NK-92 treated with Interleukin-12 subunit alpha and Interleukin-12 subunit beta, amount 100 ng/mL, for 24 hours (cell line): ENCODE measurements around the gene GRPEL2.

Experiments used
- DNase-seq: peaks from one replicate; lab custom pipeline; 2025; lab: John Stamatoyannopoulos, UW

The GRPEL2 gene

GRCh38 chr5:149345147-149345891 is at the start of gene GRPEL2:
TSS of gene GRPEL2 (plus strand) at chr5:149345499. CDS start at chr5:149345540, 41 bp downstream.
- peak; percentile 96 for DNase-seq

- no peak for DNase-seq
Measured at GRCh38 chr5:149297340-149298025, 47.8 kb upstream of the GRPEL2 start.

DNA sequence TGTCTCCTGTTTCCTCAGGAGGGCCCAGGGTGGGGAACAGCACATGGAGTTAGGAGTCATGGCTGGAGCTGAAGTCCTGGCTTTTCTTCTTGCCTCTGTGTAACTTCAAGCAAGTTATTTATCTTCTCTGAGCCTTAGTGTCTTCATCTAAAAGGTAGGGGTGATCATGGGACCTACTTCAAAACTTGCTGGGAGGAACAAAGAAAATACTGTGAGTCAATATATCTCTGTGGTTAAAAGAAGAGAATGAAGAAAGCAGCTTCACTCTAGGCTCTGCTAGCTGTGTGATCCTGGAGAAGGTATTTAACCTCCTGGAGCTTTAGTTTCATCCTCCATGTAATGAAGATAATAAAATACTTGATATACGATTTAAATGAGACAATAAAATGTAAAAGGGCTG is 47.1 kb upstream of the GRPEL2 start:
- DNase-seq = no peak

DNA sequence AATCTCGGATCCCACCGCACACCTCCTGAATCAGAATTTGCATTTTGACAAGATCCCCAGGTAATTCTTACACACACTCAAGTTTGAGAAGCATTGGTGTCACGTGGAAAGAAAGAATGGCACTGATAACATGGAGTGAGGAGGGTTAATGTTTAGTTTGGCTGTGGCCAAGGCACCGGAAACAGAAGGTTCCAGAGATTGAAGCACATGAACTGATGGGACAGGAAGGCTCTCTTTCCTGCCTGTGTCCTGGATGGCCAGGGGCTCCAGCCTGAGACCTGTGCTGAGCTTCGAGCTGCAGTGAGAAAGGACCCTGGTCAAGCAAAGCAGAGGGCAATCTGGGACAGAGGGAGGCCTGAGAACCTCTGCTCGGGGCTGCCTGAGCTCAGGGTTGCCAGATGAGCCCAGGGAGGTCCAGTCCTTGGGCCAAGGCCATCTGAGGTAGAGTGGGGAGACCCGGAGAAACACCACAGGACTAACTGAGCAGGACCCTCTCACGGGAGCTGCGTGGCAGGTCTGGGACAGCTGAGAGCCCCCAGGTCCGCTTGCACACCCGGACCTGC is 46.4 kb upstream of the GRPEL2 start:
- no peak for DNase-seq

DNA sequence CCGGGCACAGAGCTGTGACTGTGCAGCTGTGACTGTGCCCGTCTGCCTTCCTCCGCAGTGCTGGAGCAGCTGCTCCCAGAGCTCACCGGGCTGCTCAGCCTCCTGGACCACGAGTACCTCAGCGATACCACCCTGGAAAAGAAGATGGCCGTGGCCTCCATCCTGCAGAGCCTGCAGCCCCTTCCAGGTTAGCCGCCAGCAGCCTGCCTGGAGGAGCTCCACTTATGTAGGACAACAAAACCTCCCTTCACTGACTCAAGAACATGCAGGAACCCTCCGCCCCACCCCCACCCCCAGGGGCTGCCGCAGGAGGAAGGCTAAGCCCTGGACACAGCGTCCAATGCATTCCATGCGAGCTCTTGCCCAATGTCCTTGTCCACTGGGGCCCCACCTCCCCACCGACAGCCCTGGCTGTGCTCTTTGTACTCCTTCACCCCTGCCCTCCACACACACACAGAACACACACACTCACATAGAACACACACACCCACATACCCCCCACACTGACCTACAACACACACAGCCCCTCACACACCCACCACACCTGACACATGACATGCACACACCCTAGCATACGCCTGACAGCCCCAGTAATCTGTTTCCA is 45.7 kb upstream of the GRPEL2 start:
- no peak for DNase-seq

DNA sequence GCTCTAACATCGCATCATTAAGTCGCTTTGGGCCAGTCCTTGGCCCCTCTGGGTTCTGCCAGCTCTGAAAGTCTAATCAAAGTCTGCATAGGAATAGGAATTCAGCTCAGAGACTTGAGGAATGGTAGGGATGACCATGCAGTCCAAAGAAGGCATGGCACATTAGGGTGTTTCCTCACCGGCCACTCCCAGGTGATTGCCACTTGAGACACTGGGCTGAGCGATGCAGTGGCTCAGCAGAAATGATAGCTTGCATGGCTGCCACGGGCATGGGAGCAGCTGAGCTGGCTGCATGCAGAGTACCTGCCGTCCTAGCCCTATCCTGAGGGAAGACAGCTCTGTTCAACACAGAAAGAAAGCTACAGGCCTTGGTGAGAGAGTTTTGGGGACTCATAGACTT is 44.9 kb upstream of the GRPEL2 start:
- no peak for DNase-seq

DNA sequence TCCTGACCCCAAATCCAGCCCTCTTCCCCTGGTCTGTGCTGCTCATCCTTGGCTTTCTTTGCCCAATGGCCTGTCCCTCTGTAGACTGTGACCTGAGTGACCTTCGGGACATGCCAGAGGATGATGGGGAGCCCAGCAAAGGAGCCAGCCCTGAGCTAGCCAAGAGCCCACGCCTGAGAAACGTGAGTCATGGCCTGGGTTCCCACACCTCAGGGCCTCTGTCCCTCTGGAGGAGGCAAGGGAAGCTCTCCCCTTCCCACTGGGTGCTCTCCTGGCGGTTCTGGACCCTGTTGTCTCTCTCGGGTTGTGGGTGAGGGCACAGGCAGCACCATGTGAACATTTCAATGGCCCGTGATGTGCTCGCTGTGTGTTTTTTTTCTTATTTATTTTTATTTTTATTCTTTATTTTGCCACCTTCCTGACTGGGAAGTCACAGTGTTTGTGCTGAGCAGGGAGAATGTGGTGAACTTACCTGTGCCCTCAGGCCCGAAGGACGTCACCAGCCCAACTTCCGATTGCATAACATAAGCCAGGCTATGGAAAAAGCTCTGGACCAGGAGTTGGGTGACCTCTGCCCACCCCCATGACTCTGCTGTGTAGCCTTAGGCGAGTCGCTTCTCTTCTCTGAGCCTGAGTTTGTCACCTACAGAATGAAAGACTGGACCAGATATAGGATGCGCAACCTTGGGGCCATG is 44.1 kb upstream of the GRPEL2 start:
- DNase-seq = no peak

DNA sequence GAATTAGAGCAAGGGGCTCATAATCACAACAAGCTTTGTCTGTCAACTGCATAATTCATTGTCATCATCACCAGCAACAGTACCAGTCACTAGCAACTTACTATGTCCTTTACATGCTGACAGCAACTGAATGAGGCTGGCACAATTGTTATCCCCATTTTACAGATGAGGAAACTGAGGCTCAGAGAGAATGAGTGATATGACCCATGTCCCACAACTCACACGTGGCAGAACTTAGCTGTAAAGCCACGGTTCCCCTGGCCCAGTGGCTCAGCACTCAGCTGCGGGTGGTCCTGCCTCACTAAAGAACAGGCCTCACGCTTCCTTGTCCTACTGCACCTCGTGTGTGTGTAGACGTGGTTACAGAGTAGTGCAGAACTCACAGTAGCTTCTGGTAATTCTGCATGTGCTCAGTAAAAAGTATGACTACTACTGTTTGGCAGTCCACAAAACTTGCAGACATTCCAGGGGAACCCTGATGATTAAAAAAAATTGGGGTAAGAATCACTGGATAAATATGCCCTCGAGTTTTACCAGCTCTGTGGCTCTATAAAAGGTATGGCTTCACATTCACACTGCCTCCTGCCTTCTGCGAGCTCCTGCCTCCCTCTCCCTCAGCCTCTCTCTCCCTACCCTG is 43.4 kb upstream of the GRPEL2 start:
- no peak for DNase-seq

GRCh38 chr5:149302641-149303040 is 42.7 kb upstream of the GRPEL2 start:
- DNase-seq = no peak

DNA sequence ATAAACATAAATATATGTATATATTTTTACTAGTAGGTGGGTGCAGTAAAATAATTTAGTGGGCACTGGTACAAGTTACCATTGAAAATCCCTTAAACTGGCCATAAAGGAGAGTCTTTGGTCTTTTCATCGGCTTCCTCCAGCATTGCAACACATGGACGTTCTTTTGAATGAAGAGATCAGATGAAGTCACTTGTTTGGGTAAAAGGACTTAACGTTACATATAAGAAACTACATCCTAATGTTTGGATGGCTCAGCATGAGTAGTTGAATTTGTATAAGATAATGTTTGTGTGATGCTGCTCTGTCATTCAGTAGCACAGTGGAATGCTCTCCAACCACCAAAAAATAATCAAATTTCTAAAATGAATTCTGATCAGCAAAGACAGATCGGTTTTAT is 42.1 kb upstream of the GRPEL2 start:
- DNase-seq = no peak

GRCh38 chr5:149304195-149305078 is 40.9 kb upstream of the GRPEL2 start:
- no peak for DNase-seq

DNA sequence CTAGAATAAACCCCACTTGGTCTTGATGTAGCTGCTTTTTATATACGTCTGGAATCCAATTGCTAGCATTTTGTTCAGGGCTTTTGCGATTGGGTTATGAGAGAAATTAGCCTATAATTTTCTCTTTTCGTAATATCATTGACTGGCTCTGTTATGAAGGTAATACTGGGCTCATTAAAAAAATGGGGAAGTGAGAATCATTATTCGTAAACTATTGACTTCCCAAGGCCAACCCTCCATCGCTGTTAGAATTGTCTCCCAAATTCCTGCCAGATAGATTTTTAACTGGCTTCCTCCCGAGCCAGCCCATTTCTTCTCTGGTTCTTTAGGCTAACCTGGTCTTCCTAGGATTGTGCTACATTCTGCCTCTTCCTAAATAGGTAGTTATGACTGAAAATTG is 35.9 kb upstream of the GRPEL2 start:
- DNase-seq = no peak

- no peak for DNase-seq
Measured at GRCh38 chr5:149310488-149310887, 34.8 kb upstream of the GRPEL2 start.

DNA sequence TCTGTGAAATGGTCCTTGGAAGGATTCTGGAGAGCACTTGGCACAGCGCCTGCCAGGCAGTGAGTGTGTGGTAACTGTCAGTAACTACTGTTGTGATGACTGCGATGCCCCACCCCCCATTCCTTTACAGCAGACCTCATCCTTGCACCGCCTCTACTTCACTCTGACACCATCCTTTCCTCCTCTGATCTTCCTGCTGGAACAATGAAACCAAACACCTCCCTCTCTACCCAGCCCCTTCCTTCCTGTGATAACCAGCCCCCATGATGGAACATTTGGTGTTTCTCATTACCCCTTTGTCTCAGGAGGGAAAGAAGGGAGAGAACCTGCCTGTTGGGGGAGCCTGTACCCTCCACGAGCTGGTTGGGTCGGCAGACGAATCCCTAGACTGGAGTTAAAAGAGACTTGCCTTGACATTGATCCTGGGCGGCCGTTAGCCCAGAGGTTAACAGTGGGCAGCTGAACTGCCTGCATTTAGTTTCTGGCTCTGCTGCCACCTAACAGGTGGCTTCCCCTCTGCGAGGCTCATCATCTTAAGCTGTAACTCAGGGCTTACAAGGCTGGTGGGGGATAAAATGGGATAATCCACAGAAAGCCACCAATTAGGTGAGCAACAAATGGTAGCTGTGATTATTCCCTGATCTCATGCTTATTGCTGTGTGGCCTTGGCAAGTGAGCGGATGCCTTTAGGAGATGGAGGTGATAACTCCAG is 34.2 kb upstream of the GRPEL2 start:
- no peak for DNase-seq

DNA sequence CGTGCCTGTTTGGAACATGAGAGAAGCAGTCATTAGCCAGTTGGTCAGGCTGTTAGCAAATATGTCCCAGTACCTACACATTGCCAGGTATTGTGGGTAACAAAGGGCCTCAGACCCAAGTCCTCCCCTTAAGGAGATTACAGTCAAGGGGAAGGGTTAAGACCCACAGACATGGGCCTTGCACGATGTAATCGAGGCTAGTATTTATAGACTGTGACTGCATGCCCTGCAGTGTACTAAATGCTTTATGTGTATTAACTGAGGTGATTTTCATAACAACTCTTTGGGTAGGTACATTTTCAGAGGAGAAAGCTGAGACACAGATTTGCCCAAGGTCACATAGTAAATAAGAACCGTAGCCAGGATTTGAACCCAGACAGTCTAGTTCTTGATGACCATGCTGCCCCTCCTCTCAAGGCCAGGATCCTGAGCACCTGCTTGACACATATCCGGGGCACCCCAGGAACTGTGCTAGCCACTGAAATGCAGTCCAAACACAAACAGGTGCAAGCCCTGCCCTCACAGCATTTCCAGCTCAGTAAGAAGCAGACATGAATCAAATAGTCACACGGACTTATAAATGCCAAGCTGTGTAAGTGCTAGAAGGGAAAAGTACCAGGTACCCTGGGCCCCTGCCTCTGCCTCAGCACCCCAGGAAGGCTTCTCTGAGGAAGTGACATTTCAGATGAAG is 32.0 kb upstream of the GRPEL2 start:
- DNase-seq = no peak

GRCh38 chr5:149314571-149315111 is 30.7 kb upstream of the GRPEL2 start:
- DNase-seq = no peak

DNA sequence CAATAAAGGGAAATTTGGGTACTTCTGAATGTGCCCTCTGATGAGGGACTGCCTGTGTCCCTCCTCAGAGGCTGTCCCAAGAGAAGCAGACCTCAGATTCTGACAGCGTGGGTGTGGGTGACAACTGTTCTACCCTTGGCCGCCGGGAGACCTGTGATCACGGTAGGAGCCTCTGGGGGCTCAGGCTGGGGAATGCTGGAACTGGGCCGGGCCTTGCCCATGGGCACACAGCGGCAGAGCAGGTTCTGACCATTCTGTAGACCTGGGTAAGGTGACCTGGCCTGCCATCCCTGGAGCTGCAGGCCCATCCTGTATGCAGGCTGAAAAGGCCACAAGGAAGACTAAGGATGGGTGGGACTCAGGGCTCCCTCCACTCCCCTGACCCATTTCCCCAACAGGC is 29.5 kb upstream of the GRPEL2 start:
- no peak for DNase-seq

- DNase-seq = no peak
Measured at GRCh38 chr5:149317281-149318048, 27.8 kb upstream of the GRPEL2 start.

GRCh38 chr5:149319174-149319573 is 26.1 kb upstream of the GRPEL2 start:
- DNase-seq = no peak
